Cardiac septum (tissue), 1 donor: ENCODE data around the gene COBL. TPM values are rescaled to one million over a fixed set of nuclear protein-coding genes. Genes with fewer than 3 reads are reported as not detected.

Experiments used
- DNase-seq: peaks from one replicate; pipeline ENCODE4 v3.0.0-alpha.2; 2020; ENCODE audit warnings: low spot score
- intact Hi-C: fragments of 100-400 bp; cut with DNase I; formaldehyde crosslinking; loops from one replicate; pipeline ENCODE4 v1.14.0; 2022
- total RNA-seq: library from RNA; stranded (reverse); fragmentation: NEBNext Ultra II Directional; extraction: Animal tissue kit (Norgen Biotek cat#: 25700); gene quantifications from one replicate; pipeline ENCODE4 v1.2.1, GENCODE V29; 2021
- donor health status: DM: no; HTN: no; CAD: no.

Gene COBL
- total RNA-seq, 1 donor from 2014 or later = 109 TPM

GRCh38 chr7:51328351-51328801 is 11.8 kb upstream of the COBL start:
- intact Hi-C loops = no loop called here
- DNase-seq = no peak

- intact Hi-C loops = no loop called here
- no peak for DNase-seq
These were observed 10.7 kb upstream of the COBL start for GRCh38 chr7:51327287-51327717.

- intact Hi-C loops = no loop called here
- DNase-seq = no peak
These were observed 10.2 kb upstream of the COBL start for GRCh38 chr7:51326656-51327286.

- intact Hi-C loops = no loop called here
- no peak for DNase-seq
These were observed 9.3 kb upstream of the COBL start for GRCh38 chr7:51325908-51326307.

GRCh38 chr7:51325261-51325676 is 8.7 kb upstream of the COBL start:
- no peak for DNase-seq
- intact Hi-C loops = no loop called here

GRCh38 chr7:51324206-51324898 is 7.7 kb upstream of the COBL start:
- no peak for DNase-seq
- intact Hi-C loops = no loop called here

- no peak for DNase-seq
- intact Hi-C loops = no loop called here
These were observed 5.4 kb upstream of the COBL start for GRCh38 chr7:51321961-51322515.

GRCh38 chr7:51318886-51319579 is 2.4 kb upstream of the COBL start:
- DNase-seq = no peak
- intact Hi-C loops = loop anchor here (5.0 kb wide), 1 partner anchor 38 kb away; no protein-coding TSS in a partner anchor

- DNase-seq = no peak
- intact Hi-C loops = loop anchor here (5.0 kb wide), 1 partner anchor 39 kb away; no protein-coding TSS in a partner anchor
These were observed 1.4 kb upstream of the COBL start for GRCh38 chr7:51318001-51318400.

GRCh38 chr7:51317582-51317910 is 937 bp upstream of the COBL start:
- DNase-seq = no peak
- intact Hi-C loops = loop anchor here (2.0 to 5.0 kb wide), 2 partner anchors 40 to 57 kb away; no protein-coding TSS in a partner anchor

GRCh38 chr7:51316262-51316665 is 345 bp downstream of the COBL start:
- intact Hi-C loops = loop anchor here (2.0 to 5.0 kb wide), 2 partner anchors 41 to 55 kb away; no protein-coding TSS in a partner anchor
- DNase-seq = no peak

- intact Hi-C loops = loop anchor here (2.0 to 5.0 kb wide), 2 partner anchors 42 to 55 kb away; no protein-coding TSS in a partner anchor
- DNase-seq = no peak
These were observed 982 bp downstream of the COBL start for GRCh38 chr7:51315393-51316261.

- intact Hi-C loops = loop anchor here (5.0 kb wide), 2 partner anchors 43 to 127 kb away; no protein-coding TSS in a partner anchor
- no peak for DNase-seq
These were observed 1.9 kb downstream of the COBL start for GRCh38 chr7:51314726-51315125.

- intact Hi-C loops = loop anchor here (5.0 kb wide), 1 partner anchor 127 kb away; no protein-coding TSS in a partner anchor
- DNase-seq = no peak
These were observed 2.7 kb downstream of the COBL start for GRCh38 chr7:51313738-51314425.

- intact Hi-C loops = loop anchor here (5.0 kb wide), 1 partner anchor 126 kb away; no protein-coding TSS in a partner anchor
- no peak for DNase-seq
These were observed 3.5 kb downstream of the COBL start for GRCh38 chr7:51312951-51313737.

GRCh38 chr7:51311166-51311565 is 5.4 kb downstream of the COBL start:
- no peak for DNase-seq
- intact Hi-C loops = loop anchor here (5.0 kb wide), 1 partner anchor 124 kb away; no protein-coding TSS in a partner anchor

- intact Hi-C loops = loop anchor here (5.0 kb wide), 1 partner anchor 123 kb away; no protein-coding TSS in a partner anchor
- no peak for DNase-seq
These were observed 6.5 kb downstream of the COBL start for GRCh38 chr7:51310131-51310583.
